Stimulated activated CD4-positive, alpha-beta T cell treated with anti-CD3 and anti-CD28 coated beads, Interleukin-4, amount 100 ng/mL, for 4 hours (primary cell): ENCODE results near the gene CDKN2D.
"Not testable (repeated sequence)": the region's sequence is repeated elsewhere in the genome, so short reads cannot be mapped to it uniquely, and the experiment has no call there.

Source experiments
- DNase-seq, 2 experiments: peaks; one replicate each; pipeline ENCODE4 v3.0.0-alpha.2; 2020

Gene CDKN2D

GRCh38 chr19:10551698-10552301 is 17.0 kb downstream of the CDKN2D start:
- peak in 1 of 2 experiments; percentile 31 for DNase-seq

GRCh38 chr19:10551006-10551405 is 17.8 kb downstream of the CDKN2D start:
- DNase-seq: not testable (repeated sequence)

GRCh38 chr19:10550336-10550735 is 18.4 kb downstream of the CDKN2D start:
- DNase-seq: no peak

- DNase-seq: no peak
These were observed 19.0 kb downstream of the CDKN2D start for GRCh38 chr19:10549733-10550132.

- DNase-seq: no peak
These were observed 20.0 kb downstream of the CDKN2D start for GRCh38 chr19:10548746-10549276.

GRCh38 chr19:10546817-10547216 is 22.0 kb downstream of the CDKN2D start:
- no peak for DNase-seq

- DNase-seq: no peak
These were observed 24.0 kb downstream of the CDKN2D start for GRCh38 chr19:10544753-10545251.

GRCh38 chr19:10544242-10544752 is 24.5 kb downstream of the CDKN2D start:
- no peak for DNase-seq

GRCh38 chr19:10543420-10544241 is 25.1 kb downstream of the CDKN2D start, which contains the start of gene ATG4D:
Gene ATG4D, plus strand, starts transcription at chr19:10543904. Its CDS starts 187 bp downstream, at chr19:10544091.
- peak; percentile 71 to 81 for DNase-seq

- no peak for DNase-seq
These were observed 25.7 kb downstream of the CDKN2D start for GRCh38 chr19:10543059-10543419.

- DNase-seq: not testable (repeated sequence)
These were observed 29.8 kb downstream of the CDKN2D start for GRCh38 chr19:10539016-10539415.

- DNase-seq: no peak
These were observed 30.4 kb downstream of the CDKN2D start for GRCh38 chr19:10538204-10538983.

GRCh38 chr19:10537668-10538067 is 31.1 kb downstream of the CDKN2D start:
- no peak for DNase-seq

- DNase-seq: no peak
These were observed 33.2 kb downstream of the CDKN2D start for GRCh38 chr19:10535613-10536012.

GRCh38 chr19:10533646-10534386 is 35.0 kb downstream of the CDKN2D start:
- no peak for DNase-seq

- no peak for DNase-seq
These were observed 36.3 kb downstream of the CDKN2D start for GRCh38 chr19:10532457-10532856.

GRCh38 chr19:10526887-10527286 is 41.9 kb downstream of the CDKN2D start:
- not testable (repeated sequence) for DNase-seq

- no peak for DNase-seq
These were observed 43.1 kb downstream of the CDKN2D start for GRCh38 chr19:10525636-10526035.

GRCh38 chr19:10523135-10523636 is 45.6 kb downstream of the CDKN2D start:
- DNase-seq: no peak

- DNase-seq: no peak
These were observed 47.2 kb downstream of the CDKN2D start for GRCh38 chr19:10521461-10522171.

GRCh38 chr19:10520652-10521318 is 48.0 kb downstream of the CDKN2D start:
- no peak for DNase-seq
